ENCODE results near the gene CAMK1D. TPM values are rescaled to one million over a fixed set of nuclear protein-coding genes. Genes with fewer than 3 reads are reported as not detected.

CAMK1D gene
- total RNA-seq, 4 donors from 2014 or later: 13.5 to 21.4 (median 15.7) TPM

DNA sequence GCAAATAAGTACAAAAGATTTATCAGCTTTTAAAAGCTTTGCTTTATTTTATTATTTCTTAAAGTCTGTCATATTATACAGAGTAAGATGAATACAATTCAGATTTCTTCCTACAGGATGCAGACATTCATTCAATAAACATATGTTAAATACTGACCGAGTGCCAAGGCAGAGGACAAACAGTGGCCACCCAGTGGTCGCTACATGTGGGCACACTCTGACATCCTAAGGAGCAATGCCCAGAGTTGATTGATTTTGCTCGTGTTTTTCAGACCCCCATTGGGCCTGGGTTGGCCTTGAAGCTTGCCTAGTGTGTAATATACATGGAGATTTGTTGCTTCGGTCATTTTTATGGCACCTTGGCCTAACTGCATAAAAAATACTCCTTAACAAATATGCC lies 451.0 kb downstream of the CAMK1D start:
- intact Hi-C loops (cut with DNase I; ENCODE audit: low total_unique reads) (no loop called here), in situ Hi-C loops (cut with MboI; ENCODE audit: low pct_ligation_motif_present in 1 of 4, low pct_unique_long_range_greater_than_20kb in 1 of 4, low sequenced_read_pairs in 3 of 4) (no loop called here)
- TF ChIP-seq POLR2AphosphoS5 (IDR thresholded peaks at IDR 0.05) (no peak), EP300 (IDR thresholded peaks at IDR 0.05; ENCODE audit: low read depth) (no peak), POLR2A (IDR thresholded peaks at IDR 0.05) (no peak)
- TF ChIP-seq, protein P1, sequence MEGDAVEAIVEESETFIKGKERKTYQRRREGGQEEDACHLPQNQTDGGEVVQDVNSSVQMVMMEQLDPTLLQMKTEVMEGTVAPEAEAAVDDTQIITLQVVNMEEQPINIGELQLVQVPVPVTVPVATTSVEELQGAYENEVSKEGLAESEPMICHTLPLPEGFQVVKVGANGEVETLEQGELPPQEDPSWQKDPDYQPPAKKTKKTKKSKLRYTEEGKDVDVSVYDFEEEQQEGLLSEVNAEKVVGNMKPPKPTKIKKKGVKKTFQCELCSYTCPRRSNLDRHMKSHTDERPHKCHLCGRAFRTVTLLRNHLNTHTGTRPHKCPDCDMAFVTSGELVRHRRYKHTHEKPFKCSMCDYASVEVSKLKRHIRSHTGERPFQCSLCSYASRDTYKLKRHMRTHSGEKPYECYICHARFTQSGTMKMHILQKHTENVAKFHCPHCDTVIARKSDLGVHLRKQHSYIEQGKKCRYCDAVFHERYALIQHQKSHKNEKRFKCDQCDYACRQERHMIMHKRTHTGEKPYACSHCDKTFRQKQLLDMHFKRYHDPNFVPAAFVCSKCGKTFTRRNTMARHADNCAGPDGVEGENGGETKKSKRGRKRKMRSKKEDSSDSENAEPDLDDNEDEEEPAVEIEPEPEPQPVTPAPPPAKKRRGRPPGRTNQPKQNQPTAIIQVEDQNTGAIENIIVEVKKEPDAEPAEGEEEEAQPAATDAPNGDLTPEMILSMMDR (IDR thresholded peaks at IDR 0.05): no peak
- Histone ChIP-seq H3K36me3 (no peaks in the 10 kb centered on the region), H3K4me3 (no peak overlapping the region), H3K27ac (no peak overlapping the region), H3K9me3 (no peaks in the 10 kb centered on the region), H3K27me3 (no peaks in the 10 kb centered on the region), H3K4me1 (no peaks in the 10 kb centered on the region)
- WGBS, 2 donors (ENCODE audit: low coverage in 1 of 2): 64 to 84% methylated on average over 2 to 4 of the region's 4 CpGs
- no peak for DNase-seq

DNA sequence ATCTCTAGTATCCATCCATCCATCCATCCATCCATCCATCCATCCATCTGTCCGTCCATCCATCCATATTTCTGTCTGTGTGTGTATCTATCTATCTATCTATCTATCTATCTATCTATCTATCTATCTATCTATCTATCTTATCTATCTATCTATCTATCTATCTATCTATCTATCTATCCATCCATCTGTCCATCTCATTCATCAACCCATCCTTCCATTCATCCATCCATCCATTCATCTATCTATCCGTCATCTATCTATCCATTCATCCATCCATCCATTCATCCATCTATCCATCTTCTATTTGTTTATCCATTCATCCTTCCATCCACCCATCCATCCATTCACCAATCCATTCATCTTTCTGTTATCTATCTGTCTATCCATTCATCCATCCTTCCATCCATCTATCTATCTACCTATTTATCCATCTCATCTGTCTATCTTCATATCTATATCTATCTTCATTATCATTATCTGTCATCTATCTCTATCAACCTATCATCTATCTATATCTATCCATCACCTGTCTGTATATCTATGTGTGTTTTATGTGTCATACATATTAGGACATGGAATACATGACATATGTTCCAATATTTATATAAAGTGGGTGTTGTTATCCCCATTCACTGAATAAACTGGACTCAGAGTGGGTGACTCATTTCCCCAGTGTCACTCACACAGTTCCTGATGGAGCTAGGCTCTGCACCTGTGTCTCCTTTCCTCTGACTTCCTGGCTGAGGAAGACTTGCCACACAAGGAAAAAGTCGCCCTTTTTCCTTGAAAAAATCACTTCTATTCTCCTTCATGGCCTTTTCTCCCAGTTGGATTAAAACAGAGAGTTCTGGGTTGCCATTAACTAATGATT lies 452.1 kb downstream of the CAMK1D start:
- Histone ChIP-seq H3K9me3 (no peaks in the 10 kb centered on the region), H3K36me3 (no peaks in the 10 kb centered on the region), H3K4me1 (no peaks in the 10 kb centered on the region), H3K4me3 (no peak overlapping the region), H3K27me3 (no peaks in the 10 kb centered on the region), H3K27ac (no peak overlapping the region)
- 85 to 89% methylated on average over 3 of the region's 3 CpGs for WGBS, 2 donors (ENCODE audit: low coverage in 1 of 2)
- no peak for TF ChIP-seq EP300 (IDR thresholded peaks at IDR 0.05; ENCODE audit: low read depth)
- no peak for TF ChIP-seq POLR2AphosphoS5 (IDR thresholded peaks at IDR 0.05)
- TF ChIP-seq POLR2A (IDR thresholded peaks at IDR 0.05): no peak
- TF ChIP-seq, protein P1 (IDR thresholded peaks at IDR 0.05): no peak
- DNase-seq: no peak
- in situ Hi-C loops (cut with MboI; ENCODE audit: low pct_ligation_motif_present in 1 of 4, low pct_unique_long_range_greater_than_20kb in 1 of 4, low sequenced_read_pairs in 3 of 4): no loop called here
- intact Hi-C loops (cut with DNase I; ENCODE audit: low total_unique reads): no loop called here

DNA sequence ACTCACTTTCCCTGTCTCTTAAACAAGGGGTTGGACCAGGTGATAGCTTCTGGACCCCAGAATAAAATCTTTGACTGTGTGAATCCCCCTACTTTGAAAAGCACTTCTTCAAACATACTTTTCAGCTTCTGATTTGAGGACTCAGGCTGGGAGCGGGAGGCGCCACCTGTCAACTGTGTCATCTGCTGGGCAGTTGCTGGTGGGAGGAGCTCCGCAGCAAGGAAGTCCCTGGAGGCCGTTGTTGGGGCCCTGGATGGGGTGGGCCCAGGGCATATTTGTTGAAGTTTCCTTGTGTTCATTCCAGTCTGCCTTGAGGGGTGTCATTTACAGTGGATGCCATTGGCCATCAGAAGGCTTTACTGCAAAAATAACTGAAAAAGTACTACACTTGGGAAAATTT lies 454.4 kb downstream of the CAMK1D start:
- Histone ChIP-seq H3K4me1 (peaks cover 0 to 4% (median 0%) of the 10 kb centered on the region in 4 donors), H3K27me3 (no peaks in the 10 kb centered on the region), H3K27ac (no peak overlapping the region), H3K36me3 (no peaks in the 10 kb centered on the region), H3K9me3 (no peaks in the 10 kb centered on the region), H3K4me3 (no peak overlapping the region)
- 88% methylated on average over 4 of the region's 4 CpGs; no CpG with 5 or more reads in 1 of the 2 donors for WGBS, 2 donors (ENCODE audit: low coverage in 1 of 2)
- intact Hi-C loops (cut with DNase I; ENCODE audit: low total_unique reads): no loop called here
- no peak for DNase-seq
- no peak for TF ChIP-seq POLR2A (IDR thresholded peaks at IDR 0.05)
- TF ChIP-seq, protein P1 (IDR thresholded peaks at IDR 0.05): no peak
- TF ChIP-seq EP300 (IDR thresholded peaks at IDR 0.05; ENCODE audit: low read depth): no peak
- no peak for TF ChIP-seq POLR2AphosphoS5 (IDR thresholded peaks at IDR 0.05)
- in situ Hi-C loops (cut with MboI; ENCODE audit: low pct_ligation_motif_present in 1 of 4, low pct_unique_long_range_greater_than_20kb in 1 of 4, low sequenced_read_pairs in 3 of 4): no loop called here

DNA sequence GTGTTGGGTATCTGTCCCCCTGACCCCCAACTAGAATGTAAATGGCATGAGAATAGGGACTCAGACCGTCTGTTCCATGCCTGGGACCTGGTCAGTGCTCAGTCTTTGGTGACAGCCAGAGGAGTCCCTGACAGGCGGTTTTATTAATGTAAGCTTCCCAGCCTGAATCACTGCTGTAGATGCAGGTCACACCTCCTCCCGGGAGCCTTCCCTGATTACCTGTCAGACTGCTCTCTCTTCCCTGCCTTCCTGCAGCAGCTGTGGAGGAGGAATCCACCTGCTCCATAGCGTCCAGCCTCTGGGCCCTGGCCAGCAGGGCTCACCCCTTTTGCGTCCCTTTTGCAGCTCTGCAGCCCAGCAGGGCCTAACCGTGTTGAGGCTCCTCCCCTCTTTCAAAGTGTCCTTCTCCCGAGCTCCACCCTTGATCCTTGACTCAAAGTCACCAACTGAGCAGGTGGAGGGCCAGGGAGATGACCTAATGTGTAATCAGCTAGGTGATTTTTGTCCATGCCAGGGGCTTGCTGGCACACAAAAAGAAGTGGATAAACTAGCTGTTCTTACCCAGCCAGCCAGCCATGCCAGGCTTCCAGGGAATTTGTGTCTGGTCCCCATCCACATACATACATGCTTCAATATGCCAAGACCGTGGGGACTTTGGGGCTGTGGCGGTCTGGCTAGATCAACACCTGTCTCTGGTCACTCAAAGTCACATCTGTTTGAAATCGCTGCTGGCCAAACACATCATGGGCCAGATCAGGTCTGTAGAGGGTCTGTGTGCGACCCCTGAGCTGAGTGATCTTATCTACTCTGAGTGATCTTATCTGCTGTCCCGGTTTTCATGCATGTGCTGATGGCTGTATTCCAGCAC lies 457.1 kb downstream of the CAMK1D start:
- Histone ChIP-seq H3K27ac (peak overlapping the region in 1 of 4 donors; percentile 38), H3K9me3 (no peaks in the 10 kb centered on the region), H3K4me1 (peaks cover 0 to 4% (median 0%) of the 10 kb centered on the region in 4 donors), H3K36me3 (no peaks in the 10 kb centered on the region), H3K27me3 (no peaks in the 10 kb centered on the region), H3K4me3 (no peak overlapping the region)
- 73% methylated on average over 12 of the region's 12 CpGs; no CpG with 5 or more reads in 1 of the 2 donors for WGBS, 2 donors (ENCODE audit: low coverage in 1 of 2)
- no peak for TF ChIP-seq POLR2A (IDR thresholded peaks at IDR 0.05)
- no peak for TF ChIP-seq POLR2AphosphoS5 (IDR thresholded peaks at IDR 0.05)
- TF ChIP-seq, protein P1 (IDR thresholded peaks at IDR 0.05): no peak
- TF ChIP-seq EP300 (IDR thresholded peaks at IDR 0.05; ENCODE audit: low read depth): no peak
- peak; percentile 21 for DNase-seq
- intact Hi-C loops (cut with DNase I; ENCODE audit: low total_unique reads) (no loop called here), in situ Hi-C loops (cut with MboI; ENCODE audit: low pct_ligation_motif_present in 1 of 4, low pct_unique_long_range_greater_than_20kb in 1 of 4, low sequenced_read_pairs in 3 of 4) (no loop called here)
